GM21825 (cell line): ENCODE results near the gene IGFN1.

ENCODE experiments used
- ATAC-seq: cut with Tn5 transposase; IDR thresholded peaks from one replicate; pipeline ENCODE4 v1.9.1; 2021; ENCODE audit warnings: mild to moderate bottlenecking, moderate library complexity; ENCODE audit not compliant: unreplicated experiment

The IGFN1 gene

GRCh38 chr1:201184307-201185122 is 6.1 kb upstream of the IGFN1 start:
- no peak for ATAC-seq

- ATAC-seq, result no peak
Measured at GRCh38 chr1:201185123-201185453, 5.5 kb upstream of the IGFN1 start.

GRCh38 chr1:201185527-201186128 is 5.0 kb upstream of the IGFN1 start:
- no peak for ATAC-seq

- ATAC-seq, result no peak
Measured at GRCh38 chr1:201186192-201186591, 4.4 kb upstream of the IGFN1 start.

- no peak for ATAC-seq
Measured at GRCh38 chr1:201189085-201189484, 1.5 kb upstream of the IGFN1 start.

- ATAC-seq, result no peak
Measured at GRCh38 chr1:201190005-201190404, 619 bp upstream of the IGFN1 start.

GRCh38 chr1:201191653-201192260 is 1.1 kb downstream of the IGFN1 start:
- ATAC-seq, result no peak

GRCh38 chr1:201192261-201192788 is 1.7 kb downstream of the IGFN1 start:
- ATAC-seq, result no peak

GRCh38 chr1:201194046-201194445 is 3.4 kb downstream of the IGFN1 start:
- no peak for ATAC-seq

GRCh38 chr1:201198598-201198997 is 8.0 kb downstream of the IGFN1 start:
- no peak for ATAC-seq

GRCh38 chr1:201205036-201205435 is 14.4 kb downstream of the IGFN1 start:
- no peak for ATAC-seq

GRCh38 chr1:201206176-201206575 is 15.6 kb downstream of the IGFN1 start:
- no peak for ATAC-seq

GRCh38 chr1:201207046-201207445 is 16.4 kb downstream of the IGFN1 start:
- no peak for ATAC-seq

- no peak for ATAC-seq
Measured at GRCh38 chr1:201208236-201208635, 17.6 kb downstream of the IGFN1 start.

GRCh38 chr1:201212056-201212455 is 21.4 kb downstream of the IGFN1 start:
- ATAC-seq, result no peak

- ATAC-seq, result no peak
Measured at GRCh38 chr1:201212461-201213055, 21.9 kb downstream of the IGFN1 start.

- ATAC-seq, result no peak
Measured at GRCh38 chr1:201213106-201213770, 22.6 kb downstream of the IGFN1 start.

- no peak for ATAC-seq
Measured at GRCh38 chr1:201213926-201214325, 23.3 kb downstream of the IGFN1 start.

- ATAC-seq, result no peak
Measured at GRCh38 chr1:201214461-201214860, 23.8 kb downstream of the IGFN1 start.

GRCh38 chr1:201214886-201215285 is 24.3 kb downstream of the IGFN1 start:
- no peak for ATAC-seq
